Caco-2 (cell line): ENCODE data around the gene CACNA1S. TPM values are rescaled to one million over a fixed set of nuclear protein-coding genes. Genes with fewer than 3 reads are reported as not detected.

Experiments used
- BruUV-seq: library from RNA; stranded (reverse); fragments of 400-500 nt; replicated peaks from 2 replicates; lab custom pipeline; 2021; lab: Mats Ljungman, UMichigan
- CTCF ChIA-PET: fragments of 300-600 bp; sonication (Branson Sonifier 250); formaldehyde crosslinking; loops from one replicate; lab custom pipeline; 2022; ENCODE audit warnings: antibody characterized with exemption; lab: Charles Lee
- POLR2A ChIA-PET: fragments of 300-600 bp; sonication (Branson Sonifier 250); formaldehyde crosslinking; loops from one replicate; lab custom pipeline; 2022; ENCODE audit warnings: antibody characterized with exemption; lab: Charles Lee
- DNase-seq, 2 experiments: peaks; one replicate each; pipeline versions ENCODE4 v3.0.0 to v3.0.0-alpha.2; 2020 to 2022
- H3K27me3 ChIP-seq: replicated peaks from 2 replicates; pipeline ENCODE4 v1.6.0; 2011; ENCODE audit warnings: low read length; ENCODE audit not compliant: control insufficient read depth, insufficient read depth
- H3K36me3 ChIP-seq: 2 replicates; pipeline ENCODE4 v1.5.1; 2011; ENCODE audit warnings: low read length; ENCODE audit not compliant: control insufficient read depth, insufficient read depth
- H3K4me1 ChIP-seq: fragments of 250-450 bp; sonication (Bioruptor Pico); 2 replicates; pipeline ENCODE4 v1.5.1; 2020; ENCODE audit warnings: mild to moderate bottlenecking
- H3K4me3 ChIP-seq: 2 replicates; pipeline ENCODE4 v1.5.1; 2011; ENCODE audit warnings: low read depth, mild to moderate bottlenecking, control low read depth, low read length
- H3K9me3 ChIP-seq: fragments of 250-450 bp; sonication (Bioruptor Pico); 2 replicates; pipeline ENCODE4 v1.5.1; 2020; ENCODE audit warnings: mild to moderate bottlenecking, moderate library complexity
- H3K27ac Mint-ChIP-seq: one replicate; pipeline ENCODE4 v1.8.0; 2022; ENCODE audit warnings: mixed read lengths; ENCODE audit not compliant: unreplicated experiment
- H3K27me3 Mint-ChIP-seq: one replicate; pipeline ENCODE4 v1.8.0; 2022; ENCODE audit warnings: mixed read lengths; ENCODE audit not compliant: insufficient read depth, unreplicated experiment
- H3K36me3 Mint-ChIP-seq: one replicate; pipeline ENCODE4 v1.8.0; 2022; ENCODE audit warnings: mild to moderate bottlenecking, mixed read lengths; ENCODE audit not compliant: insufficient read depth, unreplicated experiment
- H3K4me1 Mint-ChIP-seq: one replicate; pipeline ENCODE4 v1.8.0; 2022; ENCODE audit warnings: low read depth, mixed read lengths; ENCODE audit not compliant: unreplicated experiment
- H3K4me3 Mint-ChIP-seq: one replicate; pipeline ENCODE4 v1.8.0; 2022; ENCODE audit warnings: mild to moderate bottlenecking, moderate library complexity, mixed read lengths; ENCODE audit not compliant: unreplicated experiment
- H3K9me3 Mint-ChIP-seq: one replicate; pipeline ENCODE4 v1.8.0; 2022; ENCODE audit warnings: mixed read lengths; ENCODE audit not compliant: unreplicated experiment
- intact Hi-C: fragments of 100-400 bp; cut with micrococcal nuclease; formaldehyde crosslinking; loops from one replicate; pipeline ENCODE4 v1.10.0; 2022; ENCODE audit not compliant: unreplicated experiment
- total RNA-seq: library from RNA; stranded (reverse); gene quantifications from 2 replicates; pipeline ENCODE4 v1.2.3, GENCODE V29; 2022
- TF ChIP-seq, protein P1 (sequence below), 2 experiments: fragments of 200-600 bp in 1 of 2; IDR thresholded peaks; 1 replicate in 1 of 2; 2 replicates in 1 of 2; pipeline versions ENCODE4 v1.5.1 to v1.8.0; 2011 to 2022; ENCODE audit warnings: antibody characterized with exemption in 1 of 2, control low read depth in 1 of 2, inconsistent platforms in 1 of 2, low read depth in 1 of 2, low read length in 1 of 2, mild to moderate bottlenecking in 1 of 2, moderate library complexity in 1 of 2; ENCODE audit not compliant: insufficient read depth in 1 of 2, severe bottlenecking in 1 of 2, unreplicated experiment in 1 of 2

The CACNA1S gene
- total RNA-seq, 1 experiment from 2014 or later = 0.07 TPM

DNA sequence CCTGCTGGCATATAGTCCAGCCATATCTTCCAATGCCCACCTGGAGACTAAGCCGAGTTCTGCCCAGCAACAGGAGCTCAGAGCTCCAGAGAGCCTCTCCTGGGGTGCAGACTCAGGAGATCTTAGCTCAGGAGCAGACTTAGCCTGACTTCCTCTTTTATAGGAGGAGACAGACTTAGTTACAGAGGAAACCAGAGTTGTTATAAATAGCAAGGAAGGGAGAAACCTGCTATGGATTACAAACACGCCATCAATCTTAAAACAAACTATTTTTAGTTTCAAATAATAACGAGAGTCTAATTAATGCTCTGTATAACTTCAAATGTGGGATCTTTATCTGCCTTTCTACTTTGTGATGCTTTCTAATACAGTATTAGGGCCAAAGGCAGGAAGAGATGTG lies 85.4 kb downstream of the CACNA1S start:
- CTCF ChIA-PET = no interaction called here
- H3K27me3 Mint-ChIP-seq = peaks cover 6% of the 10 kb centered on the region

DNA sequence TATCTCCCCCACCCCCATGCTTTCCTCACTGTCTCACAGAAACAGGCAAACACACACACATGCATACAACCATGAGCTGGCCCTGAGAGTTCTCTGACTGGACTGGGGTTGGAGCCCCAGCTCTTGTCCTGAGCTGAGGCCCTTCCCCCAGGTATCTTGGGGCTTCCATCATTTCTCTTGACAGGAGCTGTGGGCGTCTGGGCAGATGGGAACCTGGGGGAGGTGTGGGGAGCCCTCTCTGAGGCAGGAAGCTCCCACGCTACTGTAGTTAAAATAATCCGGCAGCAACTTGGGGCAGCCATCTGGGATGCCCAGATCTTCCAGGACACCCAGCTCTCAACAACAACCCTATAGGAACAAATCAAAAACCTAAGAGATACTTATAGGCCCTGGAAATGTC lies 86.0 kb downstream of the CACNA1S start:
- TF ChIP-seq, protein P1, sequence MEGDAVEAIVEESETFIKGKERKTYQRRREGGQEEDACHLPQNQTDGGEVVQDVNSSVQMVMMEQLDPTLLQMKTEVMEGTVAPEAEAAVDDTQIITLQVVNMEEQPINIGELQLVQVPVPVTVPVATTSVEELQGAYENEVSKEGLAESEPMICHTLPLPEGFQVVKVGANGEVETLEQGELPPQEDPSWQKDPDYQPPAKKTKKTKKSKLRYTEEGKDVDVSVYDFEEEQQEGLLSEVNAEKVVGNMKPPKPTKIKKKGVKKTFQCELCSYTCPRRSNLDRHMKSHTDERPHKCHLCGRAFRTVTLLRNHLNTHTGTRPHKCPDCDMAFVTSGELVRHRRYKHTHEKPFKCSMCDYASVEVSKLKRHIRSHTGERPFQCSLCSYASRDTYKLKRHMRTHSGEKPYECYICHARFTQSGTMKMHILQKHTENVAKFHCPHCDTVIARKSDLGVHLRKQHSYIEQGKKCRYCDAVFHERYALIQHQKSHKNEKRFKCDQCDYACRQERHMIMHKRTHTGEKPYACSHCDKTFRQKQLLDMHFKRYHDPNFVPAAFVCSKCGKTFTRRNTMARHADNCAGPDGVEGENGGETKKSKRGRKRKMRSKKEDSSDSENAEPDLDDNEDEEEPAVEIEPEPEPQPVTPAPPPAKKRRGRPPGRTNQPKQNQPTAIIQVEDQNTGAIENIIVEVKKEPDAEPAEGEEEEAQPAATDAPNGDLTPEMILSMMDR (IDR thresholded peaks at IDR 0.05; ENCODE audit: insufficient read depth in 1 of 2, low read depth in 1 of 2, low read length in 1 of 2, severe bottlenecking in 1 of 2, unreplicated experiment in 1 of 2) = no peak
- ChIA-PET POLR2A (no interaction called here), CTCF (interaction anchor here (0.9 to 1.2 kb wide), 2 partner anchors 10 to 87 kb away, joined by 3 to 5 read pairs; no protein-coding TSS in a partner anchor)
- intact Hi-C loops = no loop called here
- Histone ChIP-seq H3K4me3 (no peak overlapping the region), H3K36me3 (no peaks in the 10 kb centered on the region), H3K9me3 (no peaks in the 10 kb centered on the region), H3K27me3 (no peaks in the 10 kb centered on the region; the same call in 1 of the 2 replicates), H3K4me1 (peaks cover 5% of the 10 kb centered on the region)
- no peak for DNase-seq
- no TSS peak for BruUV-seq
- H3K27ac Mint-ChIP-seq = peak overlapping the region; percentile 48
- peaks cover 6% of the 10 kb centered on the region for H3K27me3 Mint-ChIP-seq
- no peaks in the 10 kb centered on the region for H3K36me3 Mint-ChIP-seq
- H3K4me1 Mint-ChIP-seq = peaks cover 6% of the 10 kb centered on the region
- H3K9me3 Mint-ChIP-seq = no peaks in the 10 kb centered on the region
- H3K4me3 Mint-ChIP-seq = no peak overlapping the region

More for the DNA sequence above, 85.4 kb downstream of the CACNA1S start:
- no peak for DNase-seq
- Histone ChIP-seq H3K9me3 (no peaks in the 10 kb centered on the region), H3K4me1 (peaks cover 5% of the 10 kb centered on the region), H3K36me3 (no peaks in the 10 kb centered on the region), H3K27me3 (no peaks in the 10 kb centered on the region; the same call in 1 of the 2 replicates), H3K4me3 (no peak overlapping the region)
- no peaks in the 10 kb centered on the region for H3K36me3 Mint-ChIP-seq
- no peak overlapping the region for H3K4me3 Mint-ChIP-seq
- intact Hi-C loops = no loop called here
- H3K9me3 Mint-ChIP-seq = no peaks in the 10 kb centered on the region
- peak overlapping the region; percentile 48 for H3K27ac Mint-ChIP-seq
- TF ChIP-seq, protein P1 (IDR thresholded peaks at IDR 0.05; ENCODE audit: insufficient read depth in 1 of 2, low read depth in 1 of 2, low read length in 1 of 2, severe bottlenecking in 1 of 2, unreplicated experiment in 1 of 2) = no peak
- BruUV-seq = no TSS peak
- POLR2A ChIA-PET = no interaction called here
- H3K4me1 Mint-ChIP-seq = peaks cover 6% of the 10 kb centered on the region

DNA sequence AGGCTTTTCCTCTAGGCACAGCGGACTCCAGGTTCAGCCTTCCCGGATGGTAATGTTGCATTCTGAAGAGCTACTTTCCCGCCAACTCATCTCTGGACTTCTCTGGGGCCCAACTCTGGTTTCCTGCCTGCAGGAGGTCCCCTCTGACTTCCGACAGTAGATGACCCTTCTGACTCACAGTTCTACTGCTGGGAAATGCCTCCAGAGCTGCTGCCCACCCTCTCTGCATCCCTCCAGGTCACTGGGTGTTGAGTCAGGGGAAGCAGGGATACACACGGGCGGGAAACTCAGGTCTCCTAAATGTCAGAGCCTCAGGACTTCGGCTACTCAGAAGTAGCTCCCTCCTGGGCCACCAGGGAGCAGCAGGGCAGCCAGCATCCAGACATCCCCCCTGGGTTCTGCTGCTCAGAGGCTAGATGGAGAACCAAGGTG lies 86.6 kb downstream of the CACNA1S start:
- H3K36me3 Mint-ChIP-seq = no peaks in the 10 kb centered on the region
- Histone ChIP-seq H3K4me3 (no peak overlapping the region), H3K9me3 (no peaks in the 10 kb centered on the region), H3K27me3 (no peaks in the 10 kb centered on the region; the same call in 1 of the 2 replicates), H3K36me3 (no peaks in the 10 kb centered on the region), H3K4me1 (peaks cover 8% of the 10 kb centered on the region)
- BruUV-seq = no TSS peak
- TF ChIP-seq, protein P1 (IDR thresholded peaks at IDR 0.05; ENCODE audit: insufficient read depth in 1 of 2, low read depth in 1 of 2, low read length in 1 of 2, severe bottlenecking in 1 of 2, unreplicated experiment in 1 of 2) = peak; percentile 22 to 23
- peak in 1 of 2 experiments; percentile 24 for DNase-seq
- POLR2A ChIA-PET = interaction anchor here (0.6 kb wide), 1 partner anchor 17 kb away, joined by 3 read pairs; no protein-coding TSS in a partner anchor
- peaks cover 5% of the 10 kb centered on the region for H3K27me3 Mint-ChIP-seq
- H3K27ac Mint-ChIP-seq = no peak overlapping the region
- peaks cover 10% of the 10 kb centered on the region for H3K4me1 Mint-ChIP-seq
- CTCF ChIA-PET = interaction anchor here (0.7 to 1.2 kb wide), 6 partner anchors 11 to 130 kb away, joined by 3 to 5 read pairs (median 4); no protein-coding TSS in a partner anchor
- intact Hi-C loops = no loop called here
- no peaks in the 10 kb centered on the region for H3K9me3 Mint-ChIP-seq
- H3K4me3 Mint-ChIP-seq = no peak overlapping the region
